Measurements from ENCODE around the gene SBF1. TPM values are rescaled to one million over a fixed set of nuclear protein-coding genes. Genes with fewer than 3 reads are reported as not detected.

SBF1 gene
- total and polyA plus RNA-seq, 2 of the 13 experiments (the other 11 are each of a cell fraction or from before 2014, with no cell fraction given) = 31.7 to 40.9 TPM

- TF ChIP-seq, protein P1, sequence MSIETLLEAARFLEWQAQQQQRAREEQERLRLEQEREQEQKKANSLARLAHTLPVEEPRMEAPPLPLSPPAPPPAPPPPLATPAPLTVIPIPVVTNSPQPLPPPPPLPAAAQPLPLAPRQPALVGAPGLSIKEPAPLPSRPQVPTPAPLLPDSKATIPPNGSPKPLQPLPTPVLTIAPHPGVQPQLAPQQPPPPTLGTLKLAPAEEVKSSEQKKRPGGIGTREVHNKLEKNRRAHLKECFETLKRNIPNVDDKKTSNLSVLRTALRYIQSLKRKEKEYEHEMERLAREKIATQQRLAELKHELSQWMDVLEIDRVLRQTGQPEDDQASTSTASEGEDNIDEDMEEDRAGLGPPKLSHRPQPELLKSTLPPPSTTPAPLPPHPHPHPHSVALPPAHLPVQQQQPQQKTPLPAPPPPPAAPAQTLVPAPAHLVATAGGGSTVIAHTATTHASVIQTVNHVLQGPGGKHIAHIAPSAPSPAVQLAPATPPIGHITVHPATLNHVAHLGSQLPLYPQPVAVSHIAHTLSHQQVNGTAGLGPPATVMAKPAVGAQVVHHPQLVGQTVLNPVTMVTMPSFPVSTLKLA (IDR thresholded peaks at IDR 0.05) = peak; percentile 23; the same call in 1 of the 2 replicates
- TF ChIP-seq TCF7 (IDR thresholded peaks at IDR 0.05; ENCODE audit: low read depth) = no peak
- TF ChIP-seq ZNF580 (CRISPR knock-in tag; IDR thresholded peaks at IDR 0.05; ENCODE audit: borderline replicate concordance, low read depth) = no peak
- TF ChIP-seq IKZF1 (IDR thresholded peaks at IDR 0.05) = no peak
- TF ChIP-seq CENPX (CRISPR knock-in tag; IDR thresholded peaks at IDR 0.05) = no peak
- TF ChIP-seq ZNF337 (CRISPR knock-in tag; IDR thresholded peaks at IDR 0.05; ENCODE audit: borderline replicate concordance, low read depth) = no peak
- no peak for TF ChIP-seq CEBPZ (IDR thresholded peaks at IDR 0.05; ENCODE audit: low read length)
- TF ChIP-seq PAWR (CRISPR knock-in tag; IDR thresholded peaks at IDR 0.05; ENCODE audit: borderline replicate concordance) = no peak
- no peak for TF ChIP-seq ZNF549 (CRISPR knock-in tag; IDR thresholded peaks at IDR 0.05)
- peak; percentile 39; the same call in 1 of the 2 replicates for TF ChIP-seq YEATS4 (CRISPR knock-in tag; IDR thresholded peaks at IDR 0.05; ENCODE audit: borderline replicate concordance)
- no peak for TF ChIP-seq ZNF564 (CRISPR knock-in tag; IDR thresholded peaks at IDR 0.05)
- TF ChIP-seq SMC3 (IDR thresholded peaks at IDR 0.05; ENCODE audit: low read length) = no peak
- no peak for TF ChIP-seq ZNF44 (CRISPR knock-in tag; IDR thresholded peaks at IDR 0.05)
- no peak for TF ChIP-seq RCOR2 (CRISPR knock-in tag; IDR thresholded peaks at IDR 0.05)
- TF ChIP-seq DNMT3B (CRISPR knock-in tag; conservative IDR thresholded peaks at IDR 0.05) = no peak
- no peak for TF ChIP-seq FOXM1 (CRISPR knock-in tag; IDR thresholded peaks at IDR 0.05)
- no peak for TF ChIP-seq SMARCC2 (IDR thresholded peaks at IDR 0.05)
- TF ChIP-seq ZNF780A (CRISPR knock-in tag; IDR thresholded peaks at IDR 0.05) = no peak
- TF ChIP-seq ZFP36L2 (CRISPR knock-in tag; IDR thresholded peaks at IDR 0.05) = no peak
- TF ChIP-seq ZNF749 (CRISPR knock-in tag; IDR thresholded peaks at IDR 0.05; ENCODE audit: borderline replicate concordance) = no peak
- TF ChIP-seq SALL2 (CRISPR knock-in tag; IDR thresholded peaks at IDR 0.05) = peak; percentile 41; the same call in 1 of the 2 replicates
- TF ChIP-seq SP4 (CRISPR knock-in tag; IDR thresholded peaks at IDR 0.05) = peak; percentile 61; the same call in 1 of the 2 replicates
- TF ChIP-seq ZNF180 (CRISPR knock-in tag; IDR thresholded peaks at IDR 0.05; ENCODE audit: borderline replicate concordance, low read depth) = no peak
- no peak for TF ChIP-seq HMG20A (CRISPR knock-in tag; IDR thresholded peaks at IDR 0.05; ENCODE audit: borderline replicate concordance)
- TF ChIP-seq, protein P2, sequence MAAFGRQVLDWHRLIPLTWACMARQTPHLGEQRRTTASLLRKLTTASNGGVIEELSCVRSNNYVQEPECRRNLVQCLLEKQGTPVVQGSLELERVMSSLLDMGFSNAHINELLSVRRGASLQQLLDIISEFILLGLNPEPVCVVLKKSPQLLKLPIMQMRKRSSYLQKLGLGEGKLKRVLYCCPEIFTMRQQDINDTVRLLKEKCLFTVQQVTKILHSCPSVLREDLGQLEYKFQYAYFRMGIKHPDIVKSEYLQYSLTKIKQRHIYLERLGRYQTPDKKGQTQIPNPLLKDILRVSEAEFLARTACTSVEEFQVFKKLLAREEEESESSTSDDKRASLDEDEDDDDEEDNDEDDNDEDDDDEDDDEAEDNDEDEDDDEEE (CRISPR knock-in tag; IDR thresholded peaks at IDR 0.05) = no peak
Measured at GRCh38 chr22:50507991-50508884, 33.4 kb upstream of the SBF1 start, which contains the start of gene NCAPH2 (continued).

Data from HepG2 (cell line).